Breast epithelium (tissue), 3 donors: ENCODE data around the gene TMEM176B.

Experiments
- CTCF ChIP-seq, 3 donors: fragments of 450-650 bp; IDR thresholded peaks; one replicate each; pipeline ENCODE4 v1.5.1; 2016 to 2017; ENCODE audit warnings: antibody characterized with exemption in 3 of 3, mild to moderate bottlenecking in 3 of 3, moderate library complexity in 3 of 3
- POLR2A ChIP-seq: fragments of 450-650 bp; IDR thresholded peaks from one replicate; pipeline ENCODE4 v1.6.1; 2016; ENCODE audit warnings: antibody characterized with exemption, mild to moderate bottlenecking, moderate library complexity

- no peak for TF ChIP-seq CTCF (IDR thresholded peaks at IDR 0.05)
- TF ChIP-seq POLR2A = no peak
Measured at GRCh38 chr7:150781961-150782360, 18.2 kb downstream of the TMEM176B start.
